Type B pancreatic cell (in vitro differentiated cells): ENCODE results near the gene RGPD8. TPM values are rescaled to one million over a fixed set of nuclear protein-coding genes. Genes with fewer than 3 reads are reported as not detected.
"Not testable (repeated sequence)": the region's sequence is repeated elsewhere in the genome, so short reads cannot be mapped to it uniquely, and the experiment has no call there.

Experiments used
- DNase-seq: peaks from one replicate; pipeline ENCODE4 v3.0.0; 2021; ENCODE audit warnings: mixed read lengths; ENCODE audit not compliant: unreplicated experiment; ENCODE audit errors: extremely low spot score
- H3K27ac Mint-ChIP-seq: 2 replicates; pipeline ENCODE4 v1.8.0; 2021; ENCODE audit warnings: mild to moderate bottlenecking, mixed read lengths
- H3K27me3 Mint-ChIP-seq: 2 replicates; pipeline ENCODE4 v1.8.0; 2021; ENCODE audit warnings: mixed read lengths
- H3K36me3 Mint-ChIP-seq: 2 replicates; pipeline ENCODE4 v1.8.0; 2021; ENCODE audit warnings: mixed read lengths
- H3K4me1 Mint-ChIP-seq: one replicate; pipeline ENCODE4 v1.8.0; 2021; ENCODE audit warnings: mixed read lengths; ENCODE audit not compliant: unreplicated experiment
- H3K4me3 Mint-ChIP-seq: 2 replicates; pipeline ENCODE4 v1.8.0; 2021; ENCODE audit warnings: mild to moderate bottlenecking, mixed read lengths
- H3K9me3 Mint-ChIP-seq: 2 replicates; pipeline ENCODE4 v1.8.0; 2021; ENCODE audit warnings: mixed read lengths
- CTCF ChIP-seq: fragments of 200-600 bp; sonication (generic); conservative IDR thresholded peaks from 2 replicates; pipeline ENCODE4 v1.5.0; 2021; ENCODE audit warnings: antibody characterized with exemption, mild to moderate bottlenecking
- total RNA-seq: library from RNA; stranded (reverse); gene quantifications from 2 replicates; pipeline ENCODE4 v1.2.1, GENCODE V29; 2021; ENCODE audit warnings: low replicate concordance

Gene RGPD8
- total RNA-seq, 1 donor from 2014 or later = 10.7 TPM

GRCh38 chr2:112463256-112463655, 29.8 kb upstream of the RGPD8 start:
- no peak for TF ChIP-seq CTCF
- no peaks in the 10 kb centered on the region for H3K4me1 Mint-ChIP-seq
- H3K27ac Mint-ChIP-seq = no peak overlapping the region
- no peaks in the 10 kb centered on the region for H3K36me3 Mint-ChIP-seq
- H3K27me3 Mint-ChIP-seq = peaks cover 4% of the 10 kb centered on the region
- no peak for DNase-seq
- H3K9me3 Mint-ChIP-seq = no peaks in the 10 kb centered on the region
- no peak overlapping the region for H3K4me3 Mint-ChIP-seq

- Mint-ChIP-seq H3K27me3 (no peaks in the 10 kb centered on the region), H3K36me3 (no peaks in the 10 kb centered on the region), H3K27ac (no peak overlapping the region), H3K4me1 (no peaks in the 10 kb centered on the region), H3K4me3 (no peak overlapping the region), H3K9me3 (no peaks in the 10 kb centered on the region)
- DNase-seq = no peak
- TF ChIP-seq CTCF = no peak
Measured at GRCh38 chr2:112462178-112462577, 28.7 kb upstream of the RGPD8 start.

- DNase-seq = no peak
- Mint-ChIP-seq H3K27me3 (no peaks in the 10 kb centered on the region), H3K36me3 (no peaks in the 10 kb centered on the region), H3K9me3 (no peaks in the 10 kb centered on the region), H3K4me1 (no peaks in the 10 kb centered on the region), H3K4me3 (no peak overlapping the region), H3K27ac (no peak overlapping the region)
- TF ChIP-seq CTCF = no peak
Measured at GRCh38 chr2:112459372-112459771, 25.9 kb upstream of the RGPD8 start.

- peaks cover 10% of the 10 kb centered on the region for H3K9me3 Mint-ChIP-seq
- no peak for DNase-seq
Measured at GRCh38 chr2:112454586-112454985, 21.1 kb upstream of the RGPD8 start.

GRCh38 chr2:112451317-112451716, 17.9 kb upstream of the RGPD8 start:
- DNase-seq = no peak
- no peak for TF ChIP-seq CTCF
- Mint-ChIP-seq H3K27ac (no peak overlapping the region), H3K4me1 (no peaks in the 10 kb centered on the region), H3K27me3 (no peaks in the 10 kb centered on the region), H3K4me3 (no peak overlapping the region), H3K36me3 (no peaks in the 10 kb centered on the region), H3K9me3 (peaks cover 10% of the 10 kb centered on the region)

More at GRCh38 chr2:112454586-112454985, 21.1 kb upstream of the RGPD8 start:
- no peak for TF ChIP-seq CTCF
- no peaks in the 10 kb centered on the region for H3K27me3 Mint-ChIP-seq
- no peak overlapping the region for H3K27ac Mint-ChIP-seq
- no peak overlapping the region for H3K4me3 Mint-ChIP-seq
- H3K36me3 Mint-ChIP-seq = no peaks in the 10 kb centered on the region
- H3K4me1 Mint-ChIP-seq = no peaks in the 10 kb centered on the region

GRCh38 chr2:112449854-112450253, 16.4 kb upstream of the RGPD8 start:
- no peak for TF ChIP-seq CTCF
- no peak overlapping the region for H3K27ac Mint-ChIP-seq

GRCh38 chr2:112444256-112444655, 10.8 kb upstream of the RGPD8 start:
- H3K9me3 Mint-ChIP-seq, H3K4me3 Mint-ChIP-seq, H3K36me3 Mint-ChIP-seq, H3K4me1 Mint-ChIP-seq, H3K27me3 Mint-ChIP-seq, DNase-seq, H3K27ac Mint-ChIP-seq: not testable (repeated sequence)

More at GRCh38 chr2:112449854-112450253, 16.4 kb upstream of the RGPD8 start:
- Mint-ChIP-seq H3K36me3 (no peaks in the 10 kb centered on the region), H3K9me3 (peaks cover 10% of the 10 kb centered on the region), H3K4me1 (no peaks in the 10 kb centered on the region), H3K27me3 (no peaks in the 10 kb centered on the region), H3K4me3 (no peak overlapping the region)
- DNase-seq = no peak

GRCh38 chr2:112438603-112439261, 5.3 kb upstream of the RGPD8 start:
- not testable (repeated sequence) for H3K27ac Mint-ChIP-seq, H3K4me3 Mint-ChIP-seq, H3K27me3 Mint-ChIP-seq, H3K4me1 Mint-ChIP-seq, H3K9me3 Mint-ChIP-seq, DNase-seq, H3K36me3 Mint-ChIP-seq
